Measurements from ENCODE around the gene CACYBP.

Gene CACYBP

DNA sequence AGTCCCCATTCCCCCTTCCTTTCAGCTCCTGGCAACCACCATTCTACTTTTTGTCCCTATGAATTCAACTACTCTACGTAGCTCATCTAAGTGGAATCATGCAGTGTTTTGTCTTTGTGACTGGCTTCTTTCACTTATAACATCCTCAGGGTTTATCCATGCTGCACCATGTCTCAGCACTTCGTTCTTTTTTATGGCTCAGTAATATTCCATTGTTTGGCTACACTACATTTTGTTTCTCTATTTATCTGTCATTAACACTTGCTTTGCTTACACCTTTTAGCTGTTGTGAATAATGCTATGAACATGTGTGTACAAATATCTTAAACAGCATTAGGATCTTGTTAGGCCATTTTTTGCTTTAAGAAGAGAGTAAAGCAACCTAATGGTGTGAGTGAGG, 25.0 kb downstream of the CACYBP start:
- Histone ChIP-seq H3K9me3 (no peaks in the 10 kb centered on the region), H3K4me3 (ENCODE audit: low read depth in 1 of 2, low read length in 1 of 2) (no peak overlapping the region), H3K27me3 (no peaks in the 10 kb centered on the region), H3K4me1 (ENCODE audit: control insufficient read depth in 1 of 2, insufficient read depth in 1 of 2, low read depth in 1 of 2, low read length in 1 of 2) (peaks cover 21% of the 10 kb centered on the region in 2 experiments), H3K36me3 (no peaks in the 10 kb centered on the region), H3K27ac (no peak overlapping the region)
- TF ChIP-seq, protein P1, sequence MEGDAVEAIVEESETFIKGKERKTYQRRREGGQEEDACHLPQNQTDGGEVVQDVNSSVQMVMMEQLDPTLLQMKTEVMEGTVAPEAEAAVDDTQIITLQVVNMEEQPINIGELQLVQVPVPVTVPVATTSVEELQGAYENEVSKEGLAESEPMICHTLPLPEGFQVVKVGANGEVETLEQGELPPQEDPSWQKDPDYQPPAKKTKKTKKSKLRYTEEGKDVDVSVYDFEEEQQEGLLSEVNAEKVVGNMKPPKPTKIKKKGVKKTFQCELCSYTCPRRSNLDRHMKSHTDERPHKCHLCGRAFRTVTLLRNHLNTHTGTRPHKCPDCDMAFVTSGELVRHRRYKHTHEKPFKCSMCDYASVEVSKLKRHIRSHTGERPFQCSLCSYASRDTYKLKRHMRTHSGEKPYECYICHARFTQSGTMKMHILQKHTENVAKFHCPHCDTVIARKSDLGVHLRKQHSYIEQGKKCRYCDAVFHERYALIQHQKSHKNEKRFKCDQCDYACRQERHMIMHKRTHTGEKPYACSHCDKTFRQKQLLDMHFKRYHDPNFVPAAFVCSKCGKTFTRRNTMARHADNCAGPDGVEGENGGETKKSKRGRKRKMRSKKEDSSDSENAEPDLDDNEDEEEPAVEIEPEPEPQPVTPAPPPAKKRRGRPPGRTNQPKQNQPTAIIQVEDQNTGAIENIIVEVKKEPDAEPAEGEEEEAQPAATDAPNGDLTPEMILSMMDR (IDR thresholded peaks at IDR 0.05), result no peak

DNA sequence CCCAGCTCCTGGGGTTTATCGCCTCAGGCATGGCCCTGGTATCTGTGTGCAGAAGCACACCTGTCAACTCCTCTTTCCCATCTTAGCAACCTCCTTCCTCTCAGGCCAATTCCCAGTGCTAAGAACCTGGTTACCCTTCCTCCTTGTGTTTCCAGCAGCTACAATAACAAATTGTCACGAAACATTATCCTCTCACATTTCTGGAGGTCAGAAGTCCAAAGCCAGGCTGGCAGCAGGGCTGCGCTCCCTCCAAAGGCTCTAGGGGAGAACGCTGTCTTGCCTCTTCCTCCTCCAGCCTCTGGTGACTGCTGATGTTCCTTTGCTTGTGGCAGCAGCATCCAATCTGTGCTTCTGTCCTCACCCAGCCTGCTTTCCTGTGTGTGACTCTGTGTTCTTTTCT, 34.2 kb downstream of the CACYBP start:
- Histone ChIP-seq H3K4me3 (ENCODE audit: low read depth in 1 of 2, low read length in 1 of 2) (no peak overlapping the region), H3K9me3 (no peaks in the 10 kb centered on the region), H3K27ac (no peak overlapping the region), H3K36me3 (no peaks in the 10 kb centered on the region), H3K4me1 (ENCODE audit: control insufficient read depth in 1 of 2, insufficient read depth in 1 of 2, low read depth in 1 of 2, low read length in 1 of 2) (peaks cover 6% of the 10 kb centered on the region in 2 experiments), H3K27me3 (no peaks in the 10 kb centered on the region)
- TF ChIP-seq, protein P1 (IDR thresholded peaks at IDR 0.05), result no peak

DNA sequence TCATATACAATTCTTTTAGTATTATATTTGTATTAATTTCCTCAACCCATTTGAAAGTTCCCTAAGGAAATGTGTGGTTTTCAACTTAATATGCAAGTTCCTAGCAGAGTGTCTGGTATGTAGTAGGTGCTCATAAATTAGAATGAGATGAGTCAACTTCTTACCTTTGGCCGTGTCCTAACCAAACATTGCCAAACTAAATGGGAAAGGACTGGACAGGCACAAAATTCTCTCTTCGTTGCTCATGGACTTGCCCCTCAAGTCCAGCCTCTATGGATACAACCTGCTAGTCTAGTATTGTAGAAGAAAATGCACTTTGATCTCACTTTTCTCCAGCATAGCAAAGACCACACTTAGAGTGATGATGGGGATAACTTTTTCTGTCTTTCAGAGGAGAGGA, 35.0 kb downstream of the CACYBP start:
- H3K9me3 ChIP-seq, result no peaks in the 10 kb centered on the region
- H3K27me3 ChIP-seq, result no peaks in the 10 kb centered on the region
- no peak overlapping the region for H3K4me3 ChIP-seq (ENCODE audit: low read depth in 1 of 2, low read length in 1 of 2)
- H3K4me1 ChIP-seq (ENCODE audit: control insufficient read depth in 1 of 2, insufficient read depth in 1 of 2, low read depth in 1 of 2, low read length in 1 of 2), result peaks cover under 1 to 2% of the 10 kb centered on the region in 2 experiments
- no peaks in the 10 kb centered on the region for H3K36me3 ChIP-seq
- no peak overlapping the region for H3K27ac ChIP-seq
- TF ChIP-seq, protein P1 (IDR thresholded peaks at IDR 0.05), result no peak

DNA sequence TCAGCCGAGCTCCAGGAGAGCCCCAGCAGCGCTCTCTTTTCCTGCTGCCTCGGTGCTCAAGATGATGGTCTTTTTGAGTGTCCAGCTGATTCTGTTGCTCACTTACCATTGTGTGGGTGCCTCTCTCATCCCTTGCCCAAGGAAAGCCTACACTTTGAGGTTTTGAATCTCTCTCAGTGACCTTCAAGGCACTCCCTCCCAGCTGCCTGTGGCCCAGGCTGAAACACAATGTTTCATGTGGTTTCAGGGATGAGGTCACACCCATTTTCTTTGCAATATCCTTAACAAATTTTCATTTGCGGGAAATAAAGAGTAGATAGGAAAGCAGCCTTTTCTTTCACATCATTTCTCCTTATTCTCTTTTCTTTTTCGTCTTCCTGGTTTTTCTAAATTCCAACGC, 36.1 kb downstream of the CACYBP start:
- TF ChIP-seq, protein P1 (IDR thresholded peaks at IDR 0.05), result no peak
- no peaks in the 10 kb centered on the region for H3K4me1 ChIP-seq (ENCODE audit: control insufficient read depth in 1 of 2, insufficient read depth in 1 of 2, low read depth in 1 of 2, low read length in 1 of 2)
- no peak overlapping the region for H3K4me3 ChIP-seq (ENCODE audit: low read depth in 1 of 2, low read length in 1 of 2)

DNA sequence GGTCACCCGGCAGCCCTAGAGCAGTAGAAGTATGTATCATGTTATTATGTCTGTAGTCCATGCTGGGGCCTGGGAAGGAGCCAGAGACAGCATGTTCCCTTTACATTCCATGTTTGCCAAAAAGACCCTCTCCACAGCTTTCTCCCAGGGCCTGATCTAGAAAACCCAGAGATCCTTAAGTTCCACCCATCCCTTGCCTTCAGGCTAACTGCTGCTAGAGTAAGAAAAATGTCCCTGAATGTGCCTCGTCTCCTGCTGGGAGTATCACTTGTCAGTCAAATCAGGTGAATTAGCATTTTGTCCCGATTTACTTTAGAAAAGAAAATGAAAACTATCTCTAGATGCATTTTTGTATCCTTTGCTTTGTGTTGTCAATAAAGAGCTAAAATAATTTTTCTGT, 36.7 kb downstream of the CACYBP start:
- Histone ChIP-seq H3K9me3 (no peaks in the 10 kb centered on the region), H3K27ac (no peak overlapping the region), H3K36me3 (no peaks in the 10 kb centered on the region), H3K4me1 (ENCODE audit: control insufficient read depth in 1 of 2, insufficient read depth in 1 of 2, low read depth in 1 of 2, low read length in 1 of 2) (no peaks in the 10 kb centered on the region), H3K27me3 (no peaks in the 10 kb centered on the region), H3K4me3 (ENCODE audit: low read depth in 1 of 2, low read length in 1 of 2) (no peak overlapping the region)
- TF ChIP-seq, protein P1 (IDR thresholded peaks at IDR 0.05), result no peak

More for the DNA sequence above, 36.1 kb downstream of the CACYBP start:
- Histone ChIP-seq H3K36me3 (no peaks in the 10 kb centered on the region), H3K27ac (no peak overlapping the region), H3K27me3 (no peaks in the 10 kb centered on the region), H3K9me3 (no peaks in the 10 kb centered on the region)

DNA sequence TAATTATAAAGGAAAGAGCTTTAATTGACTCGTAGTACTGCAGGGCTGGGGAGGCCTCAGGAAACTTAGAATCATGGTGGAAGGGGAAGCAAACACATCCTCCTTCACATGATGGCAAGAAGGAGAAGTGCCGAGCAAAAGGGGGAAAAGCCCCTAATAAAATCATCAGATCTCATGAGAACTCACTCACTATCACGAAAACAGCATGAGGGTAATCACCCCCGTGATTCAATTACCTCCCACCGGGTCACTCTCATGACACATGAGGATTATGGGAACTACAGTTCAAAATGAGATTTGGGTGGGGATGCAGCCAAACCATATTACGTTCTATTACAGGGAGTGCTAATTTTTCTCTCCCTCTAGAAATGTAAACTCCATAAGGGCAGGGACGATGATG, 37.7 kb downstream of the CACYBP start:
- no peaks in the 10 kb centered on the region for H3K9me3 ChIP-seq
- H3K36me3 ChIP-seq, result no peaks in the 10 kb centered on the region
- TF ChIP-seq, protein P1 (IDR thresholded peaks at IDR 0.05), result no peak

More for the DNA sequence above, 37.7 kb downstream of the CACYBP start:
- H3K27me3 ChIP-seq, result no peaks in the 10 kb centered on the region
- no peak overlapping the region for H3K4me3 ChIP-seq (ENCODE audit: low read depth in 1 of 2, low read length in 1 of 2)
- H3K4me1 ChIP-seq (ENCODE audit: control insufficient read depth in 1 of 2, insufficient read depth in 1 of 2, low read depth in 1 of 2, low read length in 1 of 2), result no peaks in the 10 kb centered on the region
- no peak overlapping the region for H3K27ac ChIP-seq
